GM18867 (cell line): ENCODE results near the gene E2F6.

Experiments used
- ATAC-seq: cut with Tn5 transposase; IDR thresholded peaks from one replicate; pipeline ENCODE4 v1.9.1; 2021; ENCODE audit warnings: mild to moderate bottlenecking, moderate library complexity; ENCODE audit not compliant: unreplicated experiment

The E2F6 gene

DNA sequence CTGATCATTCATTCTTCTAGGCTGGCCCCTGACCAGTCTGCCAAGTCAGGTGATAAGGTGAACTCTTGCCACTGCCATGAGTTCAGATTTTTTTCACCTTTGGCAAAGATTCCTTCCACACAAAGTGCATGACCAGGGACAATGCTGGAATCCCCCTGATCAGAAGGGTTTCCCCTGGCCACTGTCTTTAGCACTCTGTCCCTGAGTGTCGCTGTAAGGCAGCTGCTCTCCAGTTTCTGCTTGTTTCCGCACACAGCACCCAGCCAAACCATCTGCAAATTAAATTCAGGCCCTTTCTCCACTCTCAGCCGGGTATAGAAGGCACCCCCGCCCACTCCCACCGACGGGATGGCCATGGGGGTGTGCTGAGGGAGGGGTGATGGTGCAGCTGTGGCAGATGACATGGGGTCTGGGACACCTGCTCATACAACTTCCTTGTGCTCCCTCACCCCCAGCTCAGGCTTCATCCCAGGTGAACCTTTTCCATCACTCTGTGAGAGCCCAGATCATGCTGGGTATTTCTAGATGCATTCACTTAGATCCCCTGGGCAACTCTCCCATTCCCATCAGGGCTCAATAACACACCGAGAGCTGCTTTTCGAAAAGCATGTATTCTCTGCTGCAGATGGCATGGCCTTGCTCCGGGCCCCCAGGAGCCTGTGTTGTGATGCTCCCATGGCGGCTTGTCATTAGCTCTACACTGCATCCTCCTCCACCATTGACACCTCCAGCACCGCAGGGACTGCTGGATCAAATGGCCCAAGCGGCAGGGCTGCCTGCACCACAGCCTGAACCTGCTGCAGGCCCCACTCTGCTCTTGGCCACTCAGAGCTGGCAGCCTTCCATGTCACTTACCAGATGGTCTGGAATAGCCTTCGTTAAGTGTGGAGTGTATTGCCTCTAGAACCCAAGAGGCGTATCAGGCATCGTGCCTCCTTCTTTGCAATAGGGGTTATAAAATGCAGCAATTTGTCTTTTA is 69.2 kb downstream of the E2F6 start:
- ATAC-seq = no peak

DNA sequence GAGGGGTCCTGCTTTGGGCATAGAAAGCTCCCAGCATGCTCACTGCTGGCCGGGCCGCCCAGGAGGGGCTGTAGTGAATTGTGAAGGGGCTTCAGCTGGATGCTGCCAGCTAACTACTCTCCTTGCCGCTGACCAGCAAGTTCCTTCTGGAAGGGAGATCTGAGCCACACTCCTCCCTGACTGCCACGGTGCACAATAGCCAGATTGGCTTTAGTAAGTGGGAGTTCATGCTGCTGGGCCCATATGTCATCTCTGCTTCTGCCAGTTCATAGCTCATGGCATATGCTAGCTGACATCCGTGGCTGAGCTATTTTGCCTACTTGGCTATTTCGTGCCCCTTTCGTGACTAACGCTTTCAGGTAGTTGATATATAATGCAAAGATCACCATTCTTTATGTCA is 69.9 kb downstream of the E2F6 start:
- ATAC-seq = no peak

DNA sequence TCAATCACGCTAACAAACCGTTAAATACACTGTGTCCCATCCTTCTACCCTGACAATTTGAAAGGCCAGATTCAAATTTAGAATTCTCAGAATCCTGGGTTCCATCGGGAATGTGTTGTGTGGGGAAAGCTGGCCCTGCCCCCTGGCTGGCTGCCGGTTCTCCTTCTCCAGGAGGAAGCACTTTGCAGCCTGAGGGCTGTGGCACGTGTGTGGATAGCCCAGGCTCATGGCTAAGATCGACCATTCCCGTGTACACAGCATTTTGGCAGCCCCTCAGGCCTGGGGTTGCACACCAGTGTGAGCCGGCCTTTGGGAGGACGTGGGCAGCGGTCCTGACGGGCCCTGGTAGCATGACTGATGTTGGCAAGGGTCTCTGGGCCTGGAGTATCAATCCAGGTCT is 70.6 kb downstream of the E2F6 start:
- no peak for ATAC-seq
